Measurements from ENCODE around the gene RNF13.
"Not testable (repeated sequence)": the region's sequence is repeated elsewhere in the genome, so short reads cannot be mapped to it uniquely, and the experiment has no call there.

The RNF13 gene

GRCh38 chr3:149898771-149899170 lies 85.8 kb downstream of the RNF13 start:
- no peak for DNase-seq (ENCODE audit: low spot score)

- no peak for DNase-seq (ENCODE audit: low spot score)
These were observed 87.3 kb downstream of the RNF13 start for GRCh38 chr3:149900322-149900721.

DNA sequence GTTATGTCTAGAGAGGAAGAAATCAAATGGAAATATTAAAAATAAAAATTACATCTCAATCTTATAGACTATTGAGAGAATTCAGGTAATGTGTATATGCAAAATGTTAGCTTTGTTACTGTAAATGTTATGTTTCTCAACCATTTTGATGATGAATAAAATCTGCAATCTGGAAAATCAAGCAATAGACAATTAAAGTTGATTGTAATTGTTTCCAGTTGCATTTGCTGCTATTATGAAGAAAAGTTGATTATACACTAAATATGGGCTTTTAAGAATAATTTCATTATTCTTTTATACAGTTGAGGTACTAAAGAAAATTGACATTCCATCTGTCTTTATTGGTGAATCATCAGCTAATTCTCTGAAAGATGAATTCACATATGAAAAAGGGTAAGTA lies 88.8 kb downstream of the RNF13 start:
- no peak for DNase-seq (ENCODE audit: low spot score)

GRCh38 chr3:149902498-149903139 lies 89.6 kb downstream of the RNF13 start:
- no peak for DNase-seq (ENCODE audit: low spot score)

GRCh38 chr3:149906036-149906435 lies 93.0 kb downstream of the RNF13 start:
- no peak for DNase-seq (ENCODE audit: low spot score)

DNA sequence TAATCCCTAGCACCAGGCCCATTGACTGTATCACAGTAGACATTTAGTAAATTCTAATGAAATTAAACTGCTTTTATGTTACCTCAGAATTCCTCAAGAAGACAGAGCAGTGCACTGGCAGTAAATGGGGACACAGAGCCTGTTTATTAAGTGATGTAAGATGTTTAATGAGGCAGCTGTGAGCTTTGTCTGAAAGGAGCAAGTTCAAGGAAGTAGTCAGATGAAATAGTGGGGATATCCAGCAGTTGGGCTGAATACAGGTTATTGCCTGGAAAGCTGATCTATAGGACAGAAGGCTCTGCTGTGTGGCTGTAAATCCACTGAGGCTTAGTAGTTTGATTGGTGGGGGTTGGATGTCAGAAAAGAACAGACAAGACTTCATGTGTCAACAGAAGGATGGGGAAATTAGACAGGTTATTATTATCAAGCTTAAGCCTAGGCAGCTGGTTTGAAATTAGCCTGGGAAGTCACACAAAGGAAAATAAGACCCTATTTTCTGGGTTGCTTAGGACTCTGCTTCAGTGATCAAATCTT lies 95.5 kb downstream of the RNF13 start:
- no peak for DNase-seq (ENCODE audit: low spot score)

- DNase-seq (ENCODE audit: low spot score) = no peak
These were observed 96.9 kb downstream of the RNF13 start for GRCh38 chr3:149909923-149910322.

DNA sequence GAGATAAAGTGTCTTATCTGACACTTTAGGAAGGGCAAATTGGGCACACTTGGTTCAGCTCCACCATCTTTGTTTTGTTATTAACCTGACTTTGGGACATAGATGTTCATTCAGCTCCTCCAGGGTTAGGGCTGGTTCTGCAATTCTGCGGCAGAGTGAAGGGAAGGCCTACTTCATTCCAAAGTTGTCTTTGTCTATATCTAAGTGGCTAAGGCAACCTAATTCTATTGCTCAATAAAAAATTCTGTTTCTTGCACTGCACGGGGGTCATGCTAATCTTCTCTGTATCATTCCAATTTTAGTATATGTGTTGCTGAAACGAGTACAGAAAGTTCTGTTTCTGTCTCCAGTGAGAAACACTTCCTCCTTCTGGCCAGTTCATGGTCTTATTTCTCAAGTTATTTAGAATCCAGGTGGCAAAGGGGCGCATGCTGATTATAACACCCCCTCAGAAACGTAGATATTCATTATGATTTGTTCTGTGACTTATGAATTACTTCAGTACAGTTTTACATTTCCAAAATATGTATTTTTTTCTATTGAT lies 104.2 kb downstream of the RNF13 start:
- DNase-seq (ENCODE audit: low spot score) = no peak

DNA sequence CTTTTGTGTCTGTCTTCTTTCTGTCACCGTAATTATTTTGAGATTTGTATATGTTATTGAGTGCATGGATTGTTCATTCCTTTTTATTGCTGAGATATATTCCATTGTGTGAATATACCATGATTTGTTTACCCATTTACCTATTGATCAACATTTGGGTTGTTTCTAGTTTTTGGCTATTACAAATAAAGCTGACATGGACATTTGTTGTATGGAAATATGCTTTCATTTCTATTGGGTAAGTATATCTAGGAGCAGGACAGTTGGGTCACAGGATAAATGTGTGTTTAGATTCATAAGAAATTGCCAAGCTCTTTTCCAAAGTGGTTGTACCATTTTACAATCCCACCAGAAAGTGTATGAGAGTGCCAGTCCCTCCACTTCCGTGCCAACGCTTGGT lies 106.5 kb downstream of the RNF13 start:
- DNase-seq (ENCODE audit: low spot score) = no peak

DNA sequence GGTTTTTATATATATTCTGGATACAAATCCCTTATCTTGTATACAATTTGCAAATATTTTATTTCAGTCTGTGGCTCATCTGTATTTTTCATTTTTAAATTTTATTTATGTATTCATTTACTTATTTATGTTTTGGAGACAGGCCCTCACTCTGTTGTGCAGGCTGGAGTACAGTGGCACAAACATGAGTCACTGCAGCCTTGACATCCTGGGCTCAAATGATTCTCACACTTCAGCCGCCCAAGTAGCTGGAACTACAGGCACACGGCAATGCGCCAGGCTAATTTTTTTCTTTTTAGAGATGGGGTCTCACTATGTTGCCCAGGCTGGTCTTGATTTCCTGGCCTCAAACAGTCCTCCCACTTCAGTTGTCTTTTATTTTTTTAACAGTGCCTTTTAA lies 107.1 kb downstream of the RNF13 start:
- no peak for DNase-seq (ENCODE audit: low spot score)

GRCh38 chr3:149933008-149933407 lies 120.0 kb downstream of the RNF13 start:
- no peak for DNase-seq (ENCODE audit: low spot score)

DNA sequence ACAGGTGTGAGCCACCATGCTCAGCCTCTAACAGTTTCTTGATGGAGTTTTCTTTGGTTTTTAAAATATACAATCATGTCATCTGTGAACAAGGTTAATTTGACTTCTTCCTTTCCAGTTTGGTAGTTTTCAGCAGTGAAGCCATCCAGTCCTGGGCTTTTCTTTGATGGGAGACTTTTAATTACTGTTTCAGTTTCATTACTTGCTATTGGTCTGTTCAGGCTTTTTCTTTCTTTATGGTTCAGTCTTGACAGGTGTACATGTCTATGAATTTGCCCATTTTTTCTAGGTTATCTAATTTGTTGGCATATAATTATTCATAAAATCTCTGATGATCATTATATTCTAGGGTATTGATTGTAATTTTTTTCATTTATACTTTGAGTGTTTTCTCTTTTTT lies 120.8 kb downstream of the RNF13 start:
- DNase-seq (ENCODE audit: low spot score) = no peak

GRCh38 chr3:149934524-149934923 lies 121.5 kb downstream of the RNF13 start:
- DNase-seq (ENCODE audit: low spot score) = no peak

DNA sequence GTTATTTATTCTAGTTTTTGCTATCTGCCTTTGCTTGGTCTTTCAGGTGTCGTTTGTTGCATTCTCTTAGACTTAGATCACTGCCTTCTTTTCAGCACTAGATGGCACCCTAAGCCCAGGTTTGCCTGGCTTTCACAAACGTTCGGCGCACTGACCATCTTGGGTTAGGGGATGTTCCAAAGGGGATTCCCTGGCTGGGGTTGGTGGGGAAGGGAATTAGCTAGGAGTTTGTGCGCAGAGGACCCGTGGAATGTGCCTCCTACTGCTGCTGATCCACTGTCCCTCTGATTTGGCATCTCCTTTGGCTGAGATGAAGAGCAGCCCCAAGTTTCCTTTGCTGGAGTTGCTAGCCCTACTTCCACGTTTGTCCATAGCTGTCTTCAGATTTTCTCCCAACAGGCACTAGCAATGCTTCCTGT lies 123.8 kb downstream of the RNF13 start:
- no peak for DNase-seq (ENCODE audit: low spot score)

DNA sequence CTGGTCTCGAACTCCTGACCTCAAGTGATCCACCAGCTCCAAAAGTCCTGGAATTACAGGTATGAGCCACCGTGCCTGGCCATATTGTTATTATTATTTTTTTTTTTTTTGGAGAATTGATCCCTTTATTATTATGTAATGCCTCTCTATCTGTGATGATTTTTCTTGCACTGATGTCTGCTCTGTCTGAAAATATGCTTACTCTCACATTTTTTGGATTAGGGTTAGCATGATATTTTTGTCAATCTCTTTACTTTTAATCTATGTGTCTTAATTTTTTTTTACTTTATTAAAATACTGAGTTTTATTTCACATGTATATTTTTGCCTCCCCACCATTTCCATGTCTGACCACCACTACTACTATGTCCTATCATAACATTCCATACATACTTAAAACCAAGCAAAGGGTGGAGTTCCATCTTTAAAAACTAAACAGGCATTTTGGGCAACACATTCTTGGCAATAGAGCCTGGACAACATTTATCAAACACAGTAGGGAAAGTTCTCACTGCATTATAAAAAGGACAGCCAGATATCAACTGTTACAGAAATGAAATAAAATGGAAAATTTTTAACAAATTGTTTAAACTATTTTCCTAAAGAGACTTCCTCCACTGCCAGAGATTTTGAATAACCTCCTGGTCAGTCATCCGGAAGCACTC lies 125.5 kb downstream of the RNF13 start:
- DNase-seq (ENCODE audit: low spot score) = not testable (repeated sequence)

DNA sequence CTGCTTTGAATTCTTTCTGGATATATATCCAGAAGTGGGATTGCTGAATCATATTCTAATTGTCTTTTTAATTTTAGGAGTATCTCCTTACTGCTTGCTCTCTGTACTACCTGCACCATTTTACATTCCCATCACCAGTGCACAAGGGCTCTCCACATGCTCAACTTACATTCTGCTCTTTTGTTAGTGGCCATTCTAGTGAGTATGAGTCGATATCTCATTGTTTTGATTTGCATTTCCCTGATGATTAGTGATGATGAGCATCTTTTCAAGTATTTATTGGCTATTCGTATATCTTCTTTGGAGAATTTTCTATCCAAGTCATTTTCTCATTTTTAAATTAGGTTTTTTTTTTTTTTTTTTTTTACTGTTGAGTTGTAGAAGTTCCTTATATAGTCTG lies 128.2 kb downstream of the RNF13 start:
- DNase-seq (ENCODE audit: low spot score) = no peak

DNA sequence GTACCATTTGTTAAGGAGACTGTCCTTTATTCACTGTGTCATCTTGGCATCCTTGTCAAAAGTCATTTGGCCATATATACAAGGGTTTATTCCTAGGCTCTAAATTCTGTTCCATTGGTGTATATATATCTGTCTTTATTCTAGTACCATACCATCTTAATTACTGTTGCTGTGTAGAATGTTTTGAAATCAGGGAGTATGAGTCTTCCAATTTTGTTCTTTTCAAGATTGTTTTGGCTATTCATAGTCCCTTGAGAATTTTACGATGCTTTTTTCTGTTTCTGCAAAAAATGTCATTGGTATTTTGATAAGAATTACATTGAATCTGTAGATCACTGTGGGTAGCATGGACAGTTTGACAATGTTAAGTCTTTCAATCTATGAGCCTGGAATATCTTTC lies 128.9 kb downstream of the RNF13 start:
- DNase-seq (ENCODE audit: low spot score) = no peak

- no peak for DNase-seq (ENCODE audit: low spot score)
These were observed 129.4 kb downstream of the RNF13 start for GRCh38 chr3:149942409-149942808.

GRCh38 chr3:149943966-149944365 lies 131.0 kb downstream of the RNF13 start:
- DNase-seq (ENCODE audit: low spot score) = not testable (repeated sequence)

DNA sequence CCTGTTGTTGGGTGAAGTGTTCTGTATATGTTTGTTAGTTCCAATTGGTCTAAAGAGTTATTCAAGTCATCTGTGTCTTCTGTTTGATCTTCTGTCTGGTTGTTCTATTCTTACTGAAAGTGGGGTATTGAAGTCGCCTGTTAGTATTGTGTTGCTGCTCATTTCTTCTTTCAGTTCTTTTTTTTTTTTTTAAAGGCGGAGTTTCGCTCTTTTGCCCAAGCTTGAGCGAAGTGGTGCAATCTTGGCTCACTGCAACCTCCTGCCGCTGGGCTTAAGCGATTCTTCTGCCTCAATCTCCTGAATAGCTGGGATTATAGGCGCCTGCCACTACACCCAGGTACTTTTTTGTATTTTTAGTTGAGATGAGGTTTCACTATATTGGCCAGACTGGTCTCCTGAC lies 134.2 kb downstream of the RNF13 start:
- DNase-seq (ENCODE audit: low spot score) = no peak

GRCh38 chr3:149949181-149949580 lies 136.2 kb downstream of the RNF13 start:
- DNase-seq (ENCODE audit: low spot score) = no peak

GRCh38 chr3:149954812-149955211 lies 141.8 kb downstream of the RNF13 start:
- no peak for DNase-seq (ENCODE audit: low spot score)

DNA sequence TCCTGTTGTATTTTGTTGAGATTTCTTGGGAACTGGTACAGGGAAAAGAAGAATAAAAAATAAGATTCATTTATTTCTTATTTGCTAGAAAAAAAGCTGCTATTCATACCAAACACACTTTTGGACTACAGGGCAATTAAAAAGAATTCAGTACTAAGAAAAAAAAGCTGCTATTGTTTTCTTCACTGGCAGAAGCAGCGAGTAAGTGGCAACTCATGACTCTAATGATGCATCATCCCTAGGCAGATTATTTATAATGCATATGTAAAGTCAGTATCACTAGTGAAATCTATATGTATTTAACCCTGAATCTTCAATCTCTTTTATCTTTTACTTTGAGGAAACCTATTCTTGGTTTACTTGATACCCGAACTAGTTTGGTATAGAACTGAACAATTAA lies 142.4 kb downstream of the RNF13 start:
- no peak for DNase-seq (ENCODE audit: low spot score)

All from putamen (tissue), 1 donor.